CD4-positive, alpha-beta T cell (primary cell): ENCODE results near the gene DSEL. TPM values are rescaled to one million over a fixed set of nuclear protein-coding genes. Genes with fewer than 3 reads are reported as not detected.

ENCODE experiments used
- ATAC-seq: fragments of 200-7000 bp; cut with Tn5 transposase; one replicate; pipeline ENCODE4 v1.10.0; 2022; ENCODE audit warnings: mild to moderate bottlenecking; ENCODE audit not compliant: poor library complexity
- CTCF ChIA-PET: fragments of 350-600 bp; sonication (Branson Sonifier 250); formaldehyde crosslinking; loops from one replicate; lab custom pipeline; 2021; ENCODE audit warnings: antibody characterized with exemption, inconsistent platforms; lab: Charles Lee
- POLR2A ChIA-PET: fragments of 350-600 bp; sonication (Branson Sonifier 250); formaldehyde crosslinking; loops from one replicate; lab custom pipeline; 2021; ENCODE audit warnings: antibody characterized with exemption, inconsistent platforms; lab: Charles Lee
- DNase-seq, 14 experiments: peaks; one replicate each; pipeline ENCODE4 v3.0.0-alpha.2; 2013 to 2020; ENCODE audit warnings: mixed read lengths in 2 of 14
- H3K27ac ChIP-seq, 2 donors: one replicate each; pipeline versions ENCODE4 v1.5.1 to v1.7.0; 2013; ENCODE audit warnings: low read length in 2 of 2, low read depth in 1 of 2, mild to moderate bottlenecking in 1 of 2
- H3K27me3 ChIP-seq, 2 experiments: 1 replicate in 1 of 2; 2 replicates in 1 of 2; pipeline versions ENCODE4 v1.6.1 to v1.7.0; 2013; ENCODE audit warnings: low read length in 2 of 2, control low read depth in 1 of 2, mild to moderate bottlenecking in 1 of 2, moderate library complexity in 1 of 2; ENCODE audit not compliant: insufficient read depth in 2 of 2, control insufficient read depth in 1 of 2
- H3K36me3 ChIP-seq: one replicate; pipeline ENCODE4 v1.6.1; 2013; ENCODE audit warnings: low read length, control low read depth; ENCODE audit not compliant: insufficient read depth
- H3K4me1 ChIP-seq: one replicate; pipeline ENCODE4 v1.6.1; 2013; ENCODE audit warnings: low read length, control low read depth; ENCODE audit not compliant: insufficient read depth
- H3K4me3 ChIP-seq: one replicate; pipeline ENCODE4 v1.5.1; 2013; ENCODE audit warnings: mild to moderate bottlenecking, low read length, moderate library complexity
- H3K9me3 ChIP-seq, 2 experiments: 1 replicate in 1 of 2; 2 replicates in 1 of 2; pipeline versions ENCODE4 v1.6.1 to v1.7.0; 2013; ENCODE audit warnings: low read length in 2 of 2, mild to moderate bottlenecking in 2 of 2, control low read depth in 1 of 2, moderate library complexity in 1 of 2; ENCODE audit not compliant: control insufficient read depth in 1 of 2, insufficient read depth in 1 of 2
- H3K27ac Mint-ChIP-seq: one replicate; pipeline ENCODE4 v1.8.0; 2020; ENCODE audit warnings: mixed read lengths
- H3K27me3 Mint-ChIP-seq: one replicate; pipeline ENCODE4 v1.8.0; 2021; ENCODE audit warnings: mixed read lengths
- H3K36me3 Mint-ChIP-seq: one replicate; pipeline ENCODE4 v1.8.0; 2021; ENCODE audit warnings: low read depth, mixed read lengths
- H3K4me1 Mint-ChIP-seq: one replicate; pipeline ENCODE4 v1.8.0; 2021; ENCODE audit warnings: low read depth, mixed read lengths
- H3K4me3 Mint-ChIP-seq: one replicate; pipeline ENCODE4 v1.8.0; 2020; ENCODE audit warnings: mild to moderate bottlenecking, mixed read lengths
- H3K9me3 Mint-ChIP-seq: one replicate; pipeline ENCODE4 v1.8.0; 2020; ENCODE audit warnings: mixed read lengths
- intact Hi-C, 2 experiments: fragments of 100-400 bp; cut with DNase I in 1 of 2; cut with micrococcal nuclease in 1 of 2; formaldehyde crosslinking; loops; one replicate each; pipeline versions ENCODE4 v1.15.1 to v1.9.0; 2023 to 2025; cut with DNase I, micrococcal nuclease
- total RNA-seq, 174 experiments: library from RNA in 2 of 174; stranded (reverse) in 2 of 174; gene quantifications; one replicate each; pipeline ENCODE4 v1.2.3 and lab custom pipeline; 2021 to 2026
- TF ChIP-seq, protein P1 (sequence below): fragments of 200-600 bp; IDR thresholded peaks from one replicate; pipeline ENCODE4 v1.8.0; 2022; ENCODE audit warnings: antibody characterized with exemption, mild to moderate bottlenecking

The DSEL gene
- total RNA-seq, 2 experiments from 2014 or later = 0.52 to 0.53 TPM

- Mint-ChIP-seq H3K27me3 (no peaks in the 10 kb centered on the region), H3K9me3 (no peaks in the 10 kb centered on the region), H3K4me1 (no peaks in the 10 kb centered on the region), H3K4me3 (no peak overlapping the region), H3K27ac (no peak overlapping the region), H3K36me3 (no peaks in the 10 kb centered on the region)
- Histone ChIP-seq H3K4me1 (no peaks in the 10 kb centered on the region), H3K4me3 (no peak overlapping the region), H3K27me3 (no peaks in the 10 kb centered on the region), H3K36me3 (no peaks in the 10 kb centered on the region), H3K9me3 (no peaks in the 10 kb centered on the region), H3K27ac (no peak overlapping the region)
- DNase-seq (no peak), ATAC-seq (no peak)
- TF ChIP-seq, protein P1, sequence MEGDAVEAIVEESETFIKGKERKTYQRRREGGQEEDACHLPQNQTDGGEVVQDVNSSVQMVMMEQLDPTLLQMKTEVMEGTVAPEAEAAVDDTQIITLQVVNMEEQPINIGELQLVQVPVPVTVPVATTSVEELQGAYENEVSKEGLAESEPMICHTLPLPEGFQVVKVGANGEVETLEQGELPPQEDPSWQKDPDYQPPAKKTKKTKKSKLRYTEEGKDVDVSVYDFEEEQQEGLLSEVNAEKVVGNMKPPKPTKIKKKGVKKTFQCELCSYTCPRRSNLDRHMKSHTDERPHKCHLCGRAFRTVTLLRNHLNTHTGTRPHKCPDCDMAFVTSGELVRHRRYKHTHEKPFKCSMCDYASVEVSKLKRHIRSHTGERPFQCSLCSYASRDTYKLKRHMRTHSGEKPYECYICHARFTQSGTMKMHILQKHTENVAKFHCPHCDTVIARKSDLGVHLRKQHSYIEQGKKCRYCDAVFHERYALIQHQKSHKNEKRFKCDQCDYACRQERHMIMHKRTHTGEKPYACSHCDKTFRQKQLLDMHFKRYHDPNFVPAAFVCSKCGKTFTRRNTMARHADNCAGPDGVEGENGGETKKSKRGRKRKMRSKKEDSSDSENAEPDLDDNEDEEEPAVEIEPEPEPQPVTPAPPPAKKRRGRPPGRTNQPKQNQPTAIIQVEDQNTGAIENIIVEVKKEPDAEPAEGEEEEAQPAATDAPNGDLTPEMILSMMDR = no peak
- CTCF ChIA-PET = no interaction called here
- POLR2A ChIA-PET = no interaction called here
- intact Hi-C loops = no loop called here
These were observed 30.9 kb downstream of the DSEL start for GRCh38 chr18:67485655-67486054.

DNA sequence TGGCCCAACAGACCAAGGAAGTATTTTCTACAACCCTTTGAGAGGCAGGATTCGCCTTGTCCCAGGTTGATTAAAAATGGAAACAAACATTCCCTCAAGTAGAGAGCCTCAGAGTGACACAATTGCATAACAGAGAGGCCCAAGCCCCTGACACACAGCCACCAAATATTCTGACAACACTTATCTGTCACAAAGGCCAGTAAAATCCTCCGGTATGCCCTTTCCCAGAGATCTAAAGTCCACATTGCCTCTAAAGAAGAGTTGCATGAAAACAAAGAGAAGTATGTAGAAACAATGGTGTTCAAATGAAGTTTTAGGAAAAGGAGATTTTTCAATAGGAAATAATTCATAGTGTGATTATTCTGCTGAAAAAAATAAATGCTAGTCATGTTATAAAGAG, 32.1 kb downstream of the DSEL start:
- H3K27ac Mint-ChIP-seq = no peak overlapping the region
- H3K4me3 Mint-ChIP-seq = no peak overlapping the region
- POLR2A ChIA-PET = no interaction called here
- intact Hi-C loops = no loop called here
- Histone ChIP-seq H3K36me3 (no peaks in the 10 kb centered on the region), H3K4me3 (no peak overlapping the region), H3K27me3 (no peaks in the 10 kb centered on the region), H3K4me1 (no peaks in the 10 kb centered on the region), H3K9me3 (no peaks in the 10 kb centered on the region), H3K27ac (no peak overlapping the region)
- H3K36me3 Mint-ChIP-seq = no peaks in the 10 kb centered on the region
- TF ChIP-seq, protein P1 = no peak
- CTCF ChIA-PET = no interaction called here
- no peaks in the 10 kb centered on the region for H3K4me1 Mint-ChIP-seq
- no peaks in the 10 kb centered on the region for H3K27me3 Mint-ChIP-seq
- H3K9me3 Mint-ChIP-seq = no peaks in the 10 kb centered on the region
- no peak for DNase-seq
- no peak for ATAC-seq

DNA sequence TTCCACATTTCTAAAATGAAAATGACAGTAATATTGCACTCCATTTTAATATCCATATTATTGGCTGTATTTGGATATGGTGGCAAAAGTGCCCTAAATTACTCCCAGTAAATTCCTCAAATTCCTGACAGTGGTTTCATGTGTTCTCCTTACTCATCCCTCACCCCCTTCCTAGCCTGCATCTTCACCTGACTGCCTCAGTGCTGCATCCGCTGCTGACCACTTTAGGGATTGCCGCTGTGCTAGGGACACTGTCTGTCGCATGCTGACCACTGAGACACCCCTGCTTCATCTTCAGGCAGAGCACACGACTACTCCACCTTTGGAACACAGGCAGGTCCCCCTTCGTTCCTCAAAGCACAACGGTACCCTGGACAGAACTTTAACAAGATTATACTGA, 32.6 kb downstream of the DSEL start:
- DNase-seq (no peak), ATAC-seq (no peak)
- Mint-ChIP-seq H3K4me1 (no peaks in the 10 kb centered on the region), H3K27me3 (peaks cover under 1% of the 10 kb centered on the region), H3K27ac (no peak overlapping the region), H3K4me3 (no peak overlapping the region), H3K9me3 (no peaks in the 10 kb centered on the region), H3K36me3 (no peaks in the 10 kb centered on the region)
- Histone ChIP-seq H3K9me3 (no peaks in the 10 kb centered on the region), H3K27ac (no peak overlapping the region), H3K4me3 (no peak overlapping the region), H3K27me3 (no peaks in the 10 kb centered on the region), H3K36me3 (no peaks in the 10 kb centered on the region), H3K4me1 (no peaks in the 10 kb centered on the region)
- POLR2A ChIA-PET = no interaction called here
- TF ChIP-seq, protein P1 = no peak
- CTCF ChIA-PET = no interaction called here
- intact Hi-C loops = no loop called here
